NCI-H1436 treated with DMSO at 0.1 percent for 48 hours (cell line): Measurements from ENCODE around the gene FAM174B.

ENCODE experiments used
- DNase-seq: peaks from one replicate; lab custom pipeline; 2025; lab: John Stamatoyannopoulos, UW

Gene FAM174B

GRCh38 chr15:92600856-92601255, 54.7 kb downstream of the FAM174B start:
- DNase-seq: no peak

DNA sequence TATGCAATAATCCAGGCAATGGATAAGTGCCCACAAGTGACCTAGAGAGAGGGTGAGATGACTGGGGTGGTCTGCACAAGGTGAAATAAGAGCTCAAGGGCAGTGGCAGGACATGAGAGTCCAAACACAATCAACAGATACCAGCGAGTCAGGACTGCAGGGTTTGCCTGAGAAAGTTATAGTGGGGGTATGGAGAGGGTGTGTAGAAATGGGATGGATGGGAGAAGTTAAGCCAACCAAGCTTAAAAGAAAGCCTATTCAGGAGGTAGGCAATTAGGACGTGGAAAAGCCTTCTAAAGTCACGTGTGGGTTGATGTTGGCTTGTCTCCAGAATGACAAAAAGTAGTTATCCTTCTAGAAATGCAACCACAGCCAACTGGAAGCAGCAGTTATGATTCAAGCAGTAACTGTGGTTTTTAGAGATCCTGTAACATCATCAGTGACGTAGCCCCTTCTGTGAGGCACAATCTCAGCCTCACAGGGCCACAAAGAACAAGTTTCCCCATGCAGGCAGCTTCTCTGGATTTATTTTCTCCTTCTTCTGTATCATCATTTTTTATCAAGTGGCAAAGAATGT, 56.1 kb downstream of the FAM174B start:
- DNase-seq: no peak

- DNase-seq: no peak
Measured at GRCh38 chr15:92597548-92597947, 58.0 kb downstream of the FAM174B start.

- DNase-seq: no peak
Measured at GRCh38 chr15:92596623-92597022, 59.0 kb downstream of the FAM174B start.

- no peak for DNase-seq
Measured at GRCh38 chr15:92595506-92596381, 59.8 kb downstream of the FAM174B start.

GRCh38 chr15:92591275-92591674, 64.3 kb downstream of the FAM174B start:
- DNase-seq: no peak

- DNase-seq: no peak
Measured at GRCh38 chr15:92586966-92587365, 68.6 kb downstream of the FAM174B start.

DNA sequence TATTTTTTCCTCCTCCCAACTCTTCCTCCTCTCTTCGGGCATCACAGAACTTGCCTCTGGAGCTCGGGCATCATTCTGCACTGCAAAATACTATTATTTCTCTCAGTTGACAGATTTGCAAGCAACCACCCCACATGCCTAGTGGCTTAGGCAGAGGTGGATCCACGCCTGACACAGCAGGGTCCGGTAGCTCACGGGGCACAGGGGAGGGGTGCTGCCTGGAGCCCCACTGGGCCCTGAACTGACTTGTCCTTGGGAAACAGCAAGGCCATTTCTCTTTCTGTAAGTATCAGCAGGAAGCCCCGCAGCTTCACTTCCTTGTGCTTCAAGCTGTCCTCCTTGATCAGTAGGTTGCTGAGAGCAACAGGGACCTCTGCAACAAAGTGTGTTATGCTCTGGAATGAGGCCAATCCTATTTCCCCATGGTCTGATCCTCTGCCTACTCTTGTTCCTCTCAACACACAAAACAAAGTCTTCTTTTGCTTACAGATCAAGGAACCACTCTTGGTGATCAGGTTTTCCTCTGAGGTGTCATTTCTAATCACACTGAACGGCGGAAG, 69.1 kb downstream of the FAM174B start:
- DNase-seq: no peak

DNA sequence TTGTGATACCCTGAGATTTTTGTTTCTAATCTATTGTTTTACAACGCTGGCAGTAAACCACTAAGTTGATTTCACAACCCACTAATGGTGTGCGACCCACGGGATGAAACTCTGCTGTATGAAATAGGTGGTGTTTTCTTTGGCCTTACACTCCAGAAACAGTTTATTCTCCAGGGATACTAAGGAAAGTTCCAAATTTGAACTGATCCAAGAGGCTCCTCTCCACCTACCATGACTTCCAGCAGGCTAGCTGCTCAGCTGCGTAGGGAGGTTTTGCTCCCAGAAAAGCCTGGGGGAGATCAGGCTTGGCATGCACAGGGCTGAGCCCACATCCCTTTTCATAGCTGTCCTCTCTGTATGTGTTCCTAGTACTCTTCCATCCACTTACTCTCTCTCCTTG, 71.5 kb downstream of the FAM174B start:
- DNase-seq: no peak

DNA sequence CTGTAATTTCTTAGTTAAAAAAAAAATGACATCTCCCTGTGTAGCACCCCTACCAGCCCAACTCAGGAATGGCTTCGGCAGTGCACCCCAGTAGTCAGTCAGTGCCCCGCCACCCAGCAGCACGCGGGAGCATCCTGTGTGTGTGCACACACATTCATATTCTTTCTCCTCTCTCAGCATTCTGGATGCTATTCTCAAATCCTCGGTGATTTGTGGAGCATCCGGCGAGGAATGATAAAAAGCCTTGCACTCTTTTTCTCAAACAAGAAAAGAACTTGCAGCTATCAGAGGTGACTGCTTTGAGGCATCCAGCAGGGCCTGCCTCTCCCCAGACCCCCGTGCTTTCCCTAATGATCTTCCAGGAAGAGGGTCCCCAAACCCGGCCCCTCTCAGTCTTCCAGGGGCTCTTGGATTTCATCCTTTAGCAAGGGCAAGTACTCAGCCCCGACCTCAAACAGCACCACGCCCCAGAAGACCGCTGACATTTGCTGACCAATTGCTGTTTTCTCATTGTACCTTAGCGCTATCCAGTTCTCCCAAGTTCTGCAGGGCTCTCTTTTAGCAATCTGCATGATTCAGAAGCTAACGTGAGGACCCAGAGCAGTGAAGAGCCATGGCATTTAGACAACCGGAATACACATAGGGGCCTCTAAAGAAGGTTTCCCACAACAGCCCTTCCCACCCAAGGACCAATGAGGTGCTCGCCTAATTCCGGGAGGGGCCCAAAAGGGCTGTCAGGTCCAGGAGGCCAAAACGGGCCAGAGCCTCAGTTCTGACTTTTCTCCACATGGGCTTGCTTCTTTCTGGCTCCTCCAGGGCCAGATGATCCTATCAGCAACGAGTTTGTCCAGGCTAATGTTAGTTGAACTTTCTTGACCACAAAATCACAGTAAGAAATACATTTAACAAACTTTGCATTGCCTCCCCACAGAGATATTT, 72.2 kb downstream of the FAM174B start:
- DNase-seq: no peak

GRCh38 chr15:92582206-92582605, 73.4 kb downstream of the FAM174B start:
- DNase-seq: no peak

DNA sequence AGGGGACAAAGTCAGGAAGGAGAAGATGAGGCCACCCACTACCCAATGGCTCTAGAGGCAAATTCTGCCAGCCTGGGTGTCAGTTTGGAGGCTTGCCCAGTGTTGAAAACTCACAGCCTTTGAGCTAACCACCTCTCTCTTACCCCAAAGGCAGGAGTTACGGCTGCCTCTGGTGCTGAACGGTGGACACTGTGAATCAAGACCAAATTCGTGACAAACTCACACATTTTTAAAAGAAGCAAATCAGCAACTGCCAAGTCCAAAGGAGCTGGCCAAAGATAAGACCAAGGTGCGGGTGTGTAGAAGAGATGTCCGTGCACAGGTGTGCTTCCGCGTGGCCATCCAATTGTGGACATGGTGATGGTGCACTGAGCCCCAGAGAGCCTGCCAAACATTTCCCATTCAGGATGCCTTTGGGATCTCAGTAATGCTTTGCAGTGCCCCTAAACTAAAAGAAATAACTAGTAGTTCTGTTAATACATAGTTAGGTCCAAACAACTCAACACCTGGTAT, 74.6 kb downstream of the FAM174B start:
- DNase-seq: no peak

DNA sequence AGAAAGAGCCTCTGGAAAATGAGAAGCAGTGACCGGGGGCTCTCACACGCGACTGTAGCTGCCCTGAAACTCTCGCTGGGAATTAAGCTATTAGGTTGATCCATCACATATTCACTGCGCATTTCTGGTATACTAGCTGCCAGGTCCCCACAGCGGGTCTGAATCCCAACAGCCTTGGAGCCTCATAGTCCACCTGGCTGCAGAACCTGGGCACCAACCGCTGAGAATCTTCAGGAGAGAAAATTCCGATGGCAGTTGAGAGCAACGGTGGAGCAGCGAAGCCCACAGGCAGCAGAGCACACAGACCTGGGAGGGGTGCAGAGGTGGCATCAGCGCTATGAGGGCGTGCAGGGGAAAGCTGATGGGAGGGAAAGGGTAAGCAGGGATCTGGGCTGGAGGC, 75.1 kb downstream of the FAM174B start:
- DNase-seq: no peak

GRCh38 chr15:92579931-92580470, 75.6 kb downstream of the FAM174B start:
- DNase-seq: no peak

- no peak for DNase-seq
Measured at GRCh38 chr15:92579486-92579885, 76.1 kb downstream of the FAM174B start.

DNA sequence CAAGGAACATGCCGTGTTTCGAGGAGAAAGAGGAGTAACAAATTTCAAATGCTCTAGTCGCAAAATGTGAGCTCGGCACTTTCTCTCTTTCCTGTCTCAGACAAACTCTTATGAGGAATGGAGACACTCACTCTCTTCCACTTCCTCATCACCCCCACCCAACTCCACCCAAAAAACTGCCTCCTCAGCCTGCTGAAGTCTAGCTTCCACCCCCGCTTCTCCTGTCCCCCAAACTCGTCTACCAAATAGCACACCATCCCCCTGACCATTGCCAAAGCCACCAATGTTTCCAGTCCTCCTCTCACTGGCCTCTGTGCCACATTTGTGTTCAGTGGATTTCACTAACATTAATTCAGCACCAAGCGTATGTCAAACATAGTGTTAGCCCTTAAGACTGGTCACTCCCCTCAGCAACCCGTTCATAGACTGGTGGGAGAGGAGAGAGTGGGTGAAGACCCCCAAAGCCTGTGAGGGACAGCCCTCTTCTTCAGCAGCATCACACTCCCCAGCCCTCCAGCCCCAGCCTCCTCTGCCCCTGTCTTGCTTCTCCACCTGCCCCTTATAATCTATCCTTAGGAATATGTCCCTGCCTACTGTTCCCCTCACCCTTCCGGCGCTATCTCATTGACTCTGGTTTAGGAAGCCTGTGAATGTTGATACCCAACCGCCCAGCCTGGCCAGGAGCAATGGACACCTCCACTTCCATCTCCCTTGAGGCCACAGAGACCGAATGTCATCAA, 77.3 kb downstream of the FAM174B start:
- DNase-seq: no peak

DNA sequence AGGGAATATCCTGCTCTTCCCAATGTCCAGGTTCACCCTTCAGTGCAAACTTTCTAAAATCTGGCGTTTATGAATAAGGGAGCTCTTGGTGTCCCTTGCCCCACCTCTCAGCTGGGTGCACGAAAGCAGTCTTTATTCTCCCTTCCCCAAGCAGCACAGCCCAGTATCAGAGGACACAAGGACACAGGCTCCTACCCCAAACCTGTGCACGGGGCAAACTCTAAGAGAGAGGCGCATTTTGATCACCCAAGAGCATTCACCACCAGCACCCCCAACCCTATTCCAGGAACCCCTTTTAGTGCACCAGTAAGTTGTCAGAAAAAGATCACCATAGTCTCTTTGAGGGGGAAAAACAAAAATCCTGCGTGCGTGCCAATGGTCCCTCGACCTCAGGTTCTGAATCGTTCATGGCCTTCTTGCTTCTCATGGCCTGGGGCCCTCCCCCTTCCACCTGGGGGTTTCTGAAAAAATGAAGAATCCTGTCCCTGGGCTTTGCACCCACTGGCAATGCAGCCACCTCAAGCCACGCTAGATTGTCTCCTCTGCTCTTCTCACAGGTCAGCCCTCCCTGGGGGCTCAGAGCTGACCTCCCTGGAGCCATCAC, 78.9 kb downstream of the FAM174B start:
- DNase-seq: no peak

- DNase-seq: no peak
Measured at GRCh38 chr15:92574566-92574965, 81.0 kb downstream of the FAM174B start.

DNA sequence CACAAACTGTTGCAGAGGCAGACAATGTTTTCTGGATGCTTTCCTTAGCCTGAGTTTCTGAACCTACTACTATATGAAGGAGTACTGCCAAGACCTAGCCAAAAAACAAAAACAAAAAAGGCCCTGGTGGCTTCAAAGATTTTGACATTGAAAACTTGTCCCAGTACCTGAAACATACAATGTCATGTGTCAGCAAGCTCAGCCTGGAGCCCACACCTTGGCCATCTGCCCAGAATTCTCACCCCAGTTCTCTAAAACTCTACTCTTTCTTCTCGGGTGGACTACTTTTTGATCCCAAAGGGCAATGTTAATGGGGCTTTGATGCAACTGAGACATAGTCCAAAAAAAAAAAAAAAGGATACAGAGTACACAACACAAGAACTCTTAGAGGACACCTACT, 81.4 kb downstream of the FAM174B start:
- no peak for DNase-seq

- DNase-seq: no peak
Measured at GRCh38 chr15:92571824-92572223, 83.8 kb downstream of the FAM174B start.

- no peak for DNase-seq
Measured at GRCh38 chr15:92570391-92570790, 85.2 kb downstream of the FAM174B start.
